Measurements from ENCODE around the gene ADAMTS3.

The ADAMTS3 gene

DNA sequence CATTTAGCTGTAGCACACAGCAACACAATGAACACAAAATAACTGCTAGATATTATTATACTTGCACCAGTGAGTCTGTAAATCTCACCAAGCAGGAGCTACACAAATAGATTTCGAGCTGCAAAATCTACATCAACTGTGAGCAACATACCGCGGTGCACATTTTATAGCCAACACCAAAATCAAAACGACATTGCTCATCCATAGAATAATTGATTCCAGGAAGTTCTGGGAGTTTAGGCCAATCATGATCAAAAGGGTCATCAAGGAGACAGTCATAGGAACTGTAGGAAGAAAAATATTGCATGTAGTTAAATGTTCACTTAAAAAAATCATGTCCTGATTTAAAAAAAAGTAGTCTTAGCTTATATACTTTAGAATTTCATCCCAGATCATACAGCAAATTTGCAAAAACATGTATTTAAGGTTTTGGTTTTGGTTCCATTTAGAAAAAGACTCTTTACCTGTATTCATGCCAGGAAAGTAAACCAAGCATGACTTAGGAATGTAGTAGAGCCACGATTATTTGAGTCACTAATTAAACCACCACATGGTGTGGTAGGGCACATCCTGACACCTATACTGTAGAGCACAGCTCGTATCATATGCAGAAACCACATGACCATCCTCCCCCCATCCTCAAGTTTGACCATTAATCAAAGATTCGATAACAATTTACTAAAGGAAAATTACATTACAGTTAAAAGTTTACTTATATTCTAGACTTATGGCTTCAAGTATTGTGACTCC, 250.4 kb downstream of the ADAMTS3 start:
- Histone ChIP-seq H3K4me1 (ENCODE audit: insufficient read depth, insufficient read length) (no peaks in the 10 kb centered on the region), H3K4me3 (ENCODE audit: insufficient read length, low read depth) (no peak overlapping the region), H3K27me3 (ENCODE audit: insufficient read depth, insufficient read length) (no peaks in the 10 kb centered on the region), H3K9ac (ENCODE audit: insufficient read length, low read depth) (no peak overlapping the region), H3K36me3 (ENCODE audit: insufficient read depth, insufficient read length, low read length) (no peaks in the 10 kb centered on the region), H3K9me3 (ENCODE audit: insufficient read depth, low read length) (no peaks in the 10 kb centered on the region)
- DNase-seq (ENCODE audit: low read depth, low spot score): no peak
- no peak for TF ChIP-seq ZNF274 (IDR thresholded peaks at IDR 0.05; ENCODE audit: low read depth, low read length)
- TF ChIP-seq SUZ12 (IDR thresholded peaks at IDR 0.05; ENCODE audit: extremely low read depth, insufficient read depth, insufficient read length): no peak
- TF ChIP-seq YY1 (IDR thresholded peaks at IDR 0.05; ENCODE audit: insufficient read depth, insufficient read length): no peak

GRCh38 chr4:72314869-72315268, 254.2 kb downstream of the ADAMTS3 start:
- DNase-seq (ENCODE audit: low read depth, low spot score): no peak
- TF ChIP-seq YY1 (IDR thresholded peaks at IDR 0.05; ENCODE audit: insufficient read depth, insufficient read length): no peak
- no peak for TF ChIP-seq SUZ12 (IDR thresholded peaks at IDR 0.05; ENCODE audit: extremely low read depth, insufficient read depth, insufficient read length)

GRCh38 chr4:72313121-72313520, 255.9 kb downstream of the ADAMTS3 start:
- Histone ChIP-seq H3K9me3 (ENCODE audit: insufficient read depth, low read length) (no peaks in the 10 kb centered on the region), H3K27me3 (ENCODE audit: insufficient read depth, insufficient read length) (no peaks in the 10 kb centered on the region), H3K4me1 (ENCODE audit: insufficient read depth, insufficient read length) (no peaks in the 10 kb centered on the region), H3K4me3 (ENCODE audit: insufficient read length, low read depth) (no peak overlapping the region), H3K9ac (ENCODE audit: insufficient read length, low read depth) (no peak overlapping the region), H3K36me3 (ENCODE audit: insufficient read depth, insufficient read length, low read length) (no peaks in the 10 kb centered on the region)
- TF ChIP-seq YY1 (IDR thresholded peaks at IDR 0.05; ENCODE audit: insufficient read depth, insufficient read length): no peak
- no peak for TF ChIP-seq ZNF274 (IDR thresholded peaks at IDR 0.05; ENCODE audit: low read depth, low read length)
- TF ChIP-seq SUZ12 (IDR thresholded peaks at IDR 0.05; ENCODE audit: extremely low read depth, insufficient read depth, insufficient read length): no peak
- DNase-seq (ENCODE audit: low read depth, low spot score): no peak

More at GRCh38 chr4:72314869-72315268, 254.2 kb downstream of the ADAMTS3 start:
- H3K36me3 ChIP-seq (ENCODE audit: insufficient read depth, insufficient read length, low read length): no peaks in the 10 kb centered on the region
- no peak overlapping the region for H3K9ac ChIP-seq (ENCODE audit: insufficient read length, low read depth)
- no peaks in the 10 kb centered on the region for H3K4me1 ChIP-seq (ENCODE audit: insufficient read depth, insufficient read length)
- no peaks in the 10 kb centered on the region for H3K9me3 ChIP-seq (ENCODE audit: insufficient read depth, low read length)
- H3K4me3 ChIP-seq (ENCODE audit: insufficient read length, low read depth): no peak overlapping the region
- H3K27me3 ChIP-seq (ENCODE audit: insufficient read depth, insufficient read length): no peaks in the 10 kb centered on the region

GRCh38 chr4:72312032-72312650, 256.9 kb downstream of the ADAMTS3 start:
- no peak for TF ChIP-seq ZNF274 (IDR thresholded peaks at IDR 0.05; ENCODE audit: low read depth, low read length)
- TF ChIP-seq YY1 (IDR thresholded peaks at IDR 0.05; ENCODE audit: insufficient read depth, insufficient read length): no peak
- no peak for TF ChIP-seq SUZ12 (IDR thresholded peaks at IDR 0.05; ENCODE audit: extremely low read depth, insufficient read depth, insufficient read length)
- Histone ChIP-seq H3K27me3 (ENCODE audit: insufficient read depth, insufficient read length) (no peaks in the 10 kb centered on the region), H3K4me1 (ENCODE audit: insufficient read depth, insufficient read length) (no peaks in the 10 kb centered on the region), H3K36me3 (ENCODE audit: insufficient read depth, insufficient read length, low read length) (no peaks in the 10 kb centered on the region), H3K4me3 (ENCODE audit: insufficient read length, low read depth) (no peak overlapping the region), H3K9me3 (ENCODE audit: insufficient read depth, low read length) (no peaks in the 10 kb centered on the region), H3K9ac (ENCODE audit: insufficient read length, low read depth) (no peak overlapping the region)
- DNase-seq (ENCODE audit: low read depth, low spot score): peak; percentile 49

GRCh38 chr4:72311291-72311690, 257.7 kb downstream of the ADAMTS3 start:
- no peaks in the 10 kb centered on the region for H3K9me3 ChIP-seq (ENCODE audit: insufficient read depth, low read length)
- H3K9ac ChIP-seq (ENCODE audit: insufficient read length, low read depth): no peak overlapping the region
- no peaks in the 10 kb centered on the region for H3K27me3 ChIP-seq (ENCODE audit: insufficient read depth, insufficient read length)
- H3K36me3 ChIP-seq (ENCODE audit: insufficient read depth, insufficient read length, low read length): no peaks in the 10 kb centered on the region
- H3K4me3 ChIP-seq (ENCODE audit: insufficient read length, low read depth): no peak overlapping the region
- H3K4me1 ChIP-seq (ENCODE audit: insufficient read depth, insufficient read length): no peaks in the 10 kb centered on the region
- DNase-seq (ENCODE audit: low read depth, low spot score): no peak
- no peak for TF ChIP-seq YY1 (IDR thresholded peaks at IDR 0.05; ENCODE audit: insufficient read depth, insufficient read length)
- TF ChIP-seq SUZ12 (IDR thresholded peaks at IDR 0.05; ENCODE audit: extremely low read depth, insufficient read depth, insufficient read length): no peak
- no peak for TF ChIP-seq ZNF274 (IDR thresholded peaks at IDR 0.05; ENCODE audit: low read depth, low read length)

- Histone ChIP-seq H3K4me3 (ENCODE audit: insufficient read length, low read depth) (no peak overlapping the region), H3K27me3 (ENCODE audit: insufficient read depth, insufficient read length) (no peaks in the 10 kb centered on the region), H3K9ac (ENCODE audit: insufficient read length, low read depth) (no peak overlapping the region), H3K9me3 (ENCODE audit: insufficient read depth, low read length) (no peaks in the 10 kb centered on the region), H3K4me1 (ENCODE audit: insufficient read depth, insufficient read length) (no peaks in the 10 kb centered on the region), H3K36me3 (ENCODE audit: insufficient read depth, insufficient read length, low read length) (no peaks in the 10 kb centered on the region)
- TF ChIP-seq SUZ12 (IDR thresholded peaks at IDR 0.05; ENCODE audit: extremely low read depth, insufficient read depth, insufficient read length) (no peak), YY1 (IDR thresholded peaks at IDR 0.05; ENCODE audit: insufficient read depth, insufficient read length) (no peak)
- DNase-seq (ENCODE audit: low read depth, low spot score): no peak
These were observed 263.4 kb downstream of the ADAMTS3 start for GRCh38 chr4:72305620-72306019.

DNA sequence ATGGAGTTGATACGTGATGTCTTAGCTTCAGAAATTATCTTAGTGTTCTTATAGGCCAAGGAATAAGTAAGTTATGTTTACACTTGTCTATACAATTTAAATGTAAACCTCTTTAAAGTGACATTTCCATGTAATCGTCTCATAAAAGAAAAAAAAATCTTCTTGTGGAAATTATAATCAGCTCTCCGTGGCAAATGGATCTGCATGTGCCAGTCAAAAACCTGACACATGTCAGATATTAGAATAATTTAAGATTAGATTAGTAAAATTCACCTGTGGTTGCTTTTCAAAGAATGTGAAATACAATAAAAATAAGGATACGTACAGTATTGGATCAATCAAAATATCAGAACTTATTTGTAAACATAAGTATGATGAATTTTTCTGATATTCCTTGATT, 263.9 kb downstream of the ADAMTS3 start:
- no peak for DNase-seq (ENCODE audit: low read depth, low spot score)
- H3K36me3 ChIP-seq (ENCODE audit: insufficient read depth, insufficient read length, low read length): no peaks in the 10 kb centered on the region
- H3K27me3 ChIP-seq (ENCODE audit: insufficient read depth, insufficient read length): no peaks in the 10 kb centered on the region
- TF ChIP-seq YY1 (IDR thresholded peaks at IDR 0.05; ENCODE audit: insufficient read depth, insufficient read length) (no peak), ZNF274 (IDR thresholded peaks at IDR 0.05; ENCODE audit: low read depth, low read length) (no peak), SUZ12 (IDR thresholded peaks at IDR 0.05; ENCODE audit: extremely low read depth, insufficient read depth, insufficient read length) (no peak)
- no peaks in the 10 kb centered on the region for H3K9me3 ChIP-seq (ENCODE audit: insufficient read depth, low read length)
- H3K4me3 ChIP-seq (ENCODE audit: insufficient read length, low read depth): no peak overlapping the region
- no peaks in the 10 kb centered on the region for H3K4me1 ChIP-seq (ENCODE audit: insufficient read depth, insufficient read length)
- no peak overlapping the region for H3K9ac ChIP-seq (ENCODE audit: insufficient read length, low read depth)
